IMR-90 (cell line): ENCODE data around the gene FOXN3. TPM values are rescaled to one million over a fixed set of nuclear protein-coding genes. Genes with fewer than 3 reads are reported as not detected.

ENCODE experiments used
- ATAC-seq: fragments of 200-7000 bp; cut with Tn5 transposase; 2 replicates; pipeline ENCODE4 v1.9.1; 2020; ENCODE audit warnings: low read depth, mild to moderate bottlenecking, moderate library complexity
- BruUV-seq: library from RNA; stranded (reverse); fragments of 400-500 nt; replicated peaks from 2 replicates; lab custom pipeline; 2021; lab: Mats Ljungman, UMichigan
- CTCF ChIA-PET: fragments of 300-600 bp; formaldehyde crosslinking; extraction: SDS; loops from one replicate; lab custom pipeline; 2021; ENCODE audit warnings: antibody characterized with exemption; lab: Yijun Ruan, JAX
- POLR2A ChIA-PET: fragments of 300-600 bp; sonication (Branson Sonifier 250); formaldehyde crosslinking; loops from one replicate; lab custom pipeline; 2022; ENCODE audit warnings: antibody characterized with exemption; ENCODE audit not compliant: unreplicated experiment; lab: Charles Lee
- DNase-seq: peaks from one replicate; pipeline ENCODE4 v3.0.0; 2013
- H2AFZ ChIP-seq: replicated peaks from 2 replicates; pipeline ENCODE3; 2013; ENCODE audit warnings: low read length, mild to moderate bottlenecking; ENCODE audit not compliant: poor library complexity
- H2AK5ac ChIP-seq: 2 replicates; pipeline ENCODE4 v1.6.1; 2013; ENCODE audit warnings: low read depth, low read length, inconsistent platforms
- H2AK9ac ChIP-seq: replicated peaks from 2 replicates; pipeline ENCODE3; 2013; ENCODE audit warnings: mild to moderate bottlenecking, low read depth, low read length, moderate library complexity; ENCODE audit not compliant: poor library complexity
- H2BK120ac ChIP-seq: 2 replicates; pipeline ENCODE4 v1.6.1; 2013; ENCODE audit warnings: low read depth, low read length, inconsistent platforms
- H2BK15ac ChIP-seq: 3 replicates; pipeline ENCODE4 v1.6.1; 2013; ENCODE audit warnings: low read depth, low read length, inconsistent platforms
- H2BK20ac ChIP-seq: 2 replicates; pipeline ENCODE4 v1.6.1; 2013; ENCODE audit warnings: low read depth, mild to moderate bottlenecking, inconsistent platforms, low read length, moderate library complexity
- H2BK5ac ChIP-seq: 2 replicates; pipeline ENCODE4 v1.6.1; 2013; ENCODE audit warnings: mild to moderate bottlenecking, low read depth, low read length, inconsistent platforms; ENCODE audit not compliant: poor library complexity, severe bottlenecking
- H3K14ac ChIP-seq: replicated peaks from 2 replicates; pipeline ENCODE4 v1.6.1; 2013; ENCODE audit warnings: low read depth, low read length, inconsistent platforms
- H3K18ac ChIP-seq: 2 replicates; pipeline ENCODE4 v1.6.1; 2013; ENCODE audit warnings: low read depth, low read length, control low read depth
- H3K23ac ChIP-seq: 2 replicates; pipeline ENCODE4 v1.6.1; 2013; ENCODE audit warnings: low read depth, low read length, inconsistent platforms
- H3K27ac ChIP-seq: 2 replicates; pipeline ENCODE4 v1.5.1; 2013; ENCODE audit warnings: mild to moderate bottlenecking, control low read depth, low read length; ENCODE audit not compliant: insufficient read depth
- H3K27me3 ChIP-seq: 2 replicates; pipeline ENCODE4 v1.6.1; 2013; ENCODE audit warnings: low read length; ENCODE audit not compliant: control insufficient read depth, insufficient read depth
- H3K36me3 ChIP-seq: 2 replicates; pipeline ENCODE4 v1.6.1; 2013; ENCODE audit warnings: low read length, mixed read lengths; ENCODE audit not compliant: control insufficient read depth, insufficient read depth
- H3K4ac ChIP-seq: 2 replicates; pipeline ENCODE4 v1.6.1; 2013; ENCODE audit warnings: low read depth, low read length, inconsistent platforms
- H3K4me1 ChIP-seq: 2 replicates; pipeline ENCODE4 v1.6.1; 2013; ENCODE audit warnings: low read length, mixed read lengths; ENCODE audit not compliant: control insufficient read depth, insufficient read depth
- H3K4me2 ChIP-seq: 2 replicates; pipeline ENCODE4 v1.6.1; 2013; ENCODE audit warnings: low read depth, mild to moderate bottlenecking, control low read depth, low read length, moderate library complexity
- H3K4me3 ChIP-seq: 2 replicates; pipeline ENCODE4 v1.5.1; 2013; ENCODE audit warnings: low read depth, mild to moderate bottlenecking, control low read depth, low read length, moderate library complexity; ENCODE audit not compliant: insufficient read depth
- H3K56ac ChIP-seq: 2 replicates; pipeline ENCODE4 v1.6.1; 2013; ENCODE audit warnings: low read length, inconsistent platforms; ENCODE audit not compliant: insufficient read depth; ENCODE audit errors: extremely low read depth
- H3K79me1 ChIP-seq, 2 experiments: 2 replicates each; pipeline ENCODE4 v1.6.1; 2013; ENCODE audit warnings: low read length in 2 of 2, inconsistent platforms in 1 of 2, low read depth in 1 of 2
- H3K9ac ChIP-seq: 2 replicates; pipeline ENCODE4 v1.6.1; 2013; ENCODE audit warnings: low read depth, low read length, control low read depth
- H3K9me1 ChIP-seq: 2 replicates; pipeline ENCODE4 v1.6.1; 2013; ENCODE audit warnings: low read length, inconsistent platforms; ENCODE audit not compliant: insufficient read depth
- H3K9me3 ChIP-seq: 2 replicates; pipeline ENCODE4 v1.6.1; 2013; ENCODE audit warnings: low read length; ENCODE audit not compliant: control insufficient read depth, insufficient read depth
- H4K20me1 ChIP-seq: 2 replicates; pipeline ENCODE4 v1.6.1; 2013; ENCODE audit warnings: low read length, inconsistent platforms; ENCODE audit not compliant: insufficient read depth
- H4K5ac ChIP-seq: 2 replicates; pipeline ENCODE4 v1.6.1; 2013; ENCODE audit warnings: mild to moderate bottlenecking, low read depth, low read length, control low read depth
- H4K8ac ChIP-seq, 2 experiments: 2 replicates each; pipeline ENCODE4 v1.6.1; 2013; ENCODE audit warnings: low read depth in 2 of 2, low read length in 2 of 2, control low read depth in 1 of 2, inconsistent platforms in 1 of 2
- H4K91ac ChIP-seq: 2 replicates; pipeline ENCODE4 v1.6.1; 2013; ENCODE audit warnings: low read depth, low read length, inconsistent platforms; ENCODE audit not compliant: insufficient read depth
- BHLHE40 ChIP-seq: fragments of 150-350 bp; IDR thresholded peaks from 2 replicates; pipeline ENCODE4 v1.6.1; 2016; ENCODE audit warnings: mild to moderate bottlenecking, low read depth, low read length
- CEBPB ChIP-seq: IDR thresholded peaks from 2 replicates; pipeline ENCODE4 v1.6.1; 2012; ENCODE audit warnings: low read depth, low read length, improper control_type of control experiment
- CHD1 ChIP-seq: IDR thresholded peaks from 2 replicates; pipeline ENCODE4 v1.6.1; 2012; ENCODE audit warnings: low read depth, low read length, improper control_type of control experiment
- CTCF ChIP-seq: conservative IDR thresholded peaks from 2 replicates; pipeline ENCODE4 v1.5.1; 2012; ENCODE audit warnings: mild to moderate bottlenecking, low read depth, low read length, improper control_type of control experiment
- ELK1 ChIP-seq: fragments of 150-350 bp; IDR thresholded peaks from 2 replicates; pipeline ENCODE4 v1.6.1; 2016; ENCODE audit warnings: low read depth, mild to moderate bottlenecking, low read length, moderate library complexity, borderline replicate concordance
- FOS ChIP-seq: fragments of 150-350 bp; IDR thresholded peaks from 2 replicates; pipeline ENCODE4 v1.6.1; 2016; ENCODE audit warnings: low read depth, low read length
- MAFK ChIP-seq: IDR thresholded peaks from 2 replicates; pipeline ENCODE4 v1.6.1; 2012; ENCODE audit warnings: low read depth, low read length, improper control_type of control experiment
- MAZ ChIP-seq: IDR thresholded peaks from 2 replicates; pipeline ENCODE4 v1.6.1; 2012; ENCODE audit warnings: low read depth, mild to moderate bottlenecking, low read length, improper control_type of control experiment, moderate library complexity, borderline replicate concordance
- MXI1 ChIP-seq: IDR thresholded peaks from 2 replicates; pipeline ENCODE4 v1.6.1; 2012; ENCODE audit warnings: low read depth, mild to moderate bottlenecking, low read length, moderate library complexity, borderline replicate concordance
- NFE2L2 ChIP-seq: fragments of 150-350 bp; IDR thresholded peaks from 2 replicates; pipeline ENCODE4 v1.6.1; 2016; ENCODE audit warnings: low read depth, mild to moderate bottlenecking, low read length
- POLR2A ChIP-seq: IDR thresholded peaks from 2 replicates; pipeline ENCODE4 v1.6.1; 2012; ENCODE audit warnings: mild to moderate bottlenecking, low read depth, low read length
- RAD21 ChIP-seq: IDR thresholded peaks from 2 replicates; pipeline ENCODE4 v1.6.1; 2012; ENCODE audit warnings: low read length, improper control_type of control experiment
- RCOR1 ChIP-seq: IDR thresholded peaks from 2 replicates; pipeline ENCODE4 v1.6.1; 2012; ENCODE audit warnings: mild to moderate bottlenecking, low read length, improper control_type of control experiment; ENCODE audit not compliant: insufficient replicate concordance
- RFX5 ChIP-seq: IDR thresholded peaks from 2 replicates; pipeline ENCODE4 v1.8.0; 2012; ENCODE audit warnings: low read depth, mild to moderate bottlenecking, low read length, moderate library complexity
- SMC3 ChIP-seq: fragments of 150-350 bp; IDR thresholded peaks from 2 replicates; pipeline ENCODE4 v1.6.1; 2016; ENCODE audit warnings: low read depth, mild to moderate bottlenecking, antibody characterized with exemption, low read length, moderate library complexity
- USF2 ChIP-seq: fragments of 150-350 bp; IDR thresholded peaks from 2 replicates; pipeline ENCODE4 v1.6.1; 2017; ENCODE audit warnings: mild to moderate bottlenecking, antibody characterized with exemption, low read length, low read depth
- WGBS, 2 experiments: methylation state at CpG; one replicate each; pipeline versions ENCODE4 v1.1.5 to v1.1.7; 2013; ENCODE audit warnings: missing lambda C conversion rate in 2 of 2; ENCODE audit not compliant: insufficient read length in 1 of 2; ENCODE audit errors: extremely low coverage in 2 of 2; 5-methylcytosine and 5-hydroxymethylcytosine counted together
- dilution Hi-C: fragments of 300-500 bp; cut with HindIII; formaldehyde crosslinking; loops from one replicate; pipeline ENCODE4 v1.14.3; 2018; ENCODE audit warnings: low sequenced_read_pairs; ENCODE audit not compliant: unreplicated experiment
- in situ Hi-C: fragments of 300-500 bp; cut with MboI; formaldehyde crosslinking; loops from 3 replicates; pipeline ENCODE4 v1.14.3; 2019; ENCODE audit warnings: low sequenced_read_pairs, inconsistent platforms, mixed read lengths
- intact Hi-C: fragments of 100-400 bp; cut with micrococcal nuclease; formaldehyde crosslinking; loops from 2 replicates; pipeline ENCODE4 v1.10.0; 2022
- polyA plus RNA-seq, 3 experiments: library from polyadenylated mRNA; depleted of rRNA; stranded (reverse); fragments of >200 nt; gene quantifications; 2 replicates each; pipeline ENCODE4 v1.2.3, GENCODE V29; 2012; ENCODE audit warnings: low replicate concordance in 1 of 3
- total RNA-seq: library from RNA; depleted of rRNA; stranded (reverse); fragments of >200 nt; gene quantifications from 2 replicates; pipeline ENCODE4 v1.2.3, GENCODE V29; 2012

The FOXN3 gene
- total and polyA plus RNA-seq, 2 of the 4 experiments (the other 2 are of a cell fraction), result 22.6 to 33.7 TPM

- no peak overlapping the region for H2BK120ac ChIP-seq
- H3K9me1 ChIP-seq, result peaks cover 17% of the 10 kb centered on the region; the same call in 1 of the 2 replicates
- no peak overlapping the region for H4K8ac ChIP-seq
- intact Hi-C loops, result loop anchor here (1.0 kb wide), 1 partner anchor 26 kb away; no protein-coding TSS in a partner anchor
- ChIA-PET POLR2A (no interaction called here), CTCF (no interaction called here)
- H2BK5ac ChIP-seq, result no peak overlapping the region
- no peak overlapping the region for H2AK9ac ChIP-seq
- ATAC-seq (no peak), DNase-seq (no peak)
- no peak overlapping the region for H4K91ac ChIP-seq
- peaks cover 33% of the 10 kb centered on the region for H4K20me1 ChIP-seq
- no peak overlapping the region for H3K9ac ChIP-seq
- WGBS, 2 experiments, result 96% methylated on average over 3 of the region's 6 CpGs; no CpG with 5 or more reads in 1 of the 2 experiments
- in situ Hi-C loops, result no loop called here
- no peak overlapping the region for H3K4ac ChIP-seq
- H3K56ac ChIP-seq, result no peak overlapping the region
- H3K18ac ChIP-seq, result no peak overlapping the region
- no peaks in the 10 kb centered on the region for H3K27me3 ChIP-seq
- H3K4me3 ChIP-seq, result no peak overlapping the region
- peaks cover 1% of the 10 kb centered on the region; the same call in 1 of the 2 replicates for H3K4me1 ChIP-seq
- H3K27ac ChIP-seq, result no peak overlapping the region
- H2AK5ac ChIP-seq, result no peak overlapping the region
- H3K14ac ChIP-seq, result no peak overlapping the region
- dilution Hi-C loops, result no loop called here
- no peak overlapping the region for H2AFZ ChIP-seq
- H3K36me3 ChIP-seq, result peaks cover 2% of the 10 kb centered on the region; the same call in 1 of the 2 replicates
- H3K9me3 ChIP-seq, result no peaks in the 10 kb centered on the region
- H3K79me1 ChIP-seq, result peaks cover 58 to 64% of the 10 kb centered on the region in 2 experiments
- no TSS peak for BruUV-seq
- H3K4me2 ChIP-seq, result no peak overlapping the region
- no peak overlapping the region for H3K23ac ChIP-seq
- no peak overlapping the region for H2BK20ac ChIP-seq
- no peak overlapping the region for H4K5ac ChIP-seq
- H2BK15ac ChIP-seq, result no peak overlapping the region
- TF ChIP-seq RAD21 (no peak), BHLHE40 (no peak), CEBPB (no peak), CTCF (no peak), RFX5 (no peak), USF2 (no peak), RCOR1 (no peak), FOS (no peak), CHD1 (no peak), POLR2A (no peak), ELK1 (no peak), SMC3 (no peak), MAFK (no peak), NFE2L2 (no peak), MXI1 (no peak), MAZ (no peak)
Measured at GRCh38 chr14:89258728-89259273, 158.2 kb downstream of the FOXN3 start.
